ENCODE results near the gene SUCLG2. TPM values are rescaled to one million over a fixed set of nuclear protein-coding genes. Genes with fewer than 3 reads are reported as not detected.
"Not testable (repeated sequence)": the region's sequence is repeated elsewhere in the genome, so short reads cannot be mapped to it uniquely, and the experiment has no call there.

Gene SUCLG2
- polyA plus RNA-seq, 3 donors: 73.4 to 101 (median 79.6) TPM

GRCh38 chr3:67610458-67610857 is 44.0 kb downstream of the SUCLG2 start:
- DNase-seq (ENCODE audit: low read depth in 3 of 3, low spot score in 2 of 3): no peak

GRCh38 chr3:67609709-67610108 is 44.7 kb downstream of the SUCLG2 start:
- no peak for DNase-seq (ENCODE audit: low read depth in 3 of 3, low spot score in 2 of 3)

GRCh38 chr3:67608034-67608433 is 46.4 kb downstream of the SUCLG2 start:
- no peak for DNase-seq (ENCODE audit: low read depth in 3 of 3, low spot score in 2 of 3)

GRCh38 chr3:67605377-67605776 is 49.0 kb downstream of the SUCLG2 start:
- no peak for DNase-seq (ENCODE audit: low read depth in 3 of 3, low spot score in 2 of 3)

- DNase-seq (ENCODE audit: low read depth in 3 of 3, low spot score in 2 of 3): no peak
Observed at GRCh38 chr3:67602816-67603215, 51.6 kb downstream of the SUCLG2 start.

- DNase-seq (ENCODE audit: low read depth in 3 of 3, low spot score in 2 of 3): no peak
Observed at GRCh38 chr3:67601919-67602608, 52.3 kb downstream of the SUCLG2 start.

GRCh38 chr3:67601385-67601784 is 53.0 kb downstream of the SUCLG2 start:
- DNase-seq (ENCODE audit: low read depth in 3 of 3, low spot score in 2 of 3): no peak

- DNase-seq (ENCODE audit: low read depth in 3 of 3, low spot score in 2 of 3): no peak
Observed at GRCh38 chr3:67599821-67600220, 54.6 kb downstream of the SUCLG2 start.

GRCh38 chr3:67598814-67599556 is 55.4 kb downstream of the SUCLG2 start:
- DNase-seq (ENCODE audit: low read depth in 3 of 3, low spot score in 2 of 3): no peak

- no peak for DNase-seq (ENCODE audit: low read depth in 3 of 3, low spot score in 2 of 3)
Observed at GRCh38 chr3:67595424-67595823, 59.0 kb downstream of the SUCLG2 start.

GRCh38 chr3:67593761-67594234 is 60.6 kb downstream of the SUCLG2 start:
- no peak for DNase-seq (ENCODE audit: low read depth in 3 of 3, low spot score in 2 of 3)

- no peak for DNase-seq (ENCODE audit: low read depth in 3 of 3, low spot score in 2 of 3)
Observed at GRCh38 chr3:67592057-67592456, 62.4 kb downstream of the SUCLG2 start.

GRCh38 chr3:67587811-67588210 is 66.6 kb downstream of the SUCLG2 start:
- DNase-seq (ENCODE audit: low read depth in 3 of 3, low spot score in 2 of 3): no peak

- no peak for DNase-seq (ENCODE audit: low read depth in 3 of 3, low spot score in 2 of 3)
Observed at GRCh38 chr3:67587301-67587700, 67.1 kb downstream of the SUCLG2 start.

GRCh38 chr3:67584608-67585007 is 69.8 kb downstream of the SUCLG2 start:
- not testable (repeated sequence) for DNase-seq (ENCODE audit: low read depth in 3 of 3, low spot score in 2 of 3)

- no peak for DNase-seq (ENCODE audit: low read depth in 3 of 3, low spot score in 2 of 3)
Observed at GRCh38 chr3:67580430-67581000, 73.9 kb downstream of the SUCLG2 start.

GRCh38 chr3:67578416-67578815 is 76.0 kb downstream of the SUCLG2 start:
- DNase-seq (ENCODE audit: low read depth in 3 of 3, low spot score in 2 of 3): no peak

GRCh38 chr3:67576441-67576840 is 78.0 kb downstream of the SUCLG2 start:
- DNase-seq (ENCODE audit: low read depth in 3 of 3, low spot score in 2 of 3): no peak

- DNase-seq (ENCODE audit: low read depth in 3 of 3, low spot score in 2 of 3): no peak
Observed at GRCh38 chr3:67569324-67569723, 85.1 kb downstream of the SUCLG2 start.

GRCh38 chr3:67567893-67568292 is 86.5 kb downstream of the SUCLG2 start:
- DNase-seq (ENCODE audit: low read depth in 3 of 3, low spot score in 2 of 3): no peak

GRCh38 chr3:67564973-67565372 is 89.4 kb downstream of the SUCLG2 start:
- no peak for DNase-seq (ENCODE audit: low read depth in 3 of 3, low spot score in 2 of 3)

GRCh38 chr3:67564008-67564407 is 90.4 kb downstream of the SUCLG2 start:
- no peak for DNase-seq (ENCODE audit: low read depth in 3 of 3, low spot score in 2 of 3)

Measured in right renal cortex interstitium (tissue), 3 donors.